Adipocyte (in vitro differentiated cells): Measurements from ENCODE around the gene NEK2.
A peak's percentile ranks its signal among the peaks of the same experiment; 100 is the strongest.
"Not testable (repeated sequence)": the region's sequence is repeated elsewhere in the genome, so short reads cannot be mapped to it uniquely, and the experiment has no call there.

Source experiments
- DNase-seq: peaks from one replicate; pipeline ENCODE4 v3.0.0-alpha.2; 2015; ENCODE audit warnings: low read depth
- H3K27me3 ChIP-seq: replicated peaks from 2 replicates; pipeline ENCODE4 v1.7.0; 2013; ENCODE audit warnings: mild to moderate bottlenecking, low read length, moderate library complexity; ENCODE audit not compliant: control insufficient read depth, insufficient read depth
- H3K36me3 ChIP-seq: 2 replicates; pipeline ENCODE4 v1.7.0; 2013; ENCODE audit warnings: low read length, mild to moderate bottlenecking, moderate library complexity; ENCODE audit not compliant: control insufficient read depth, insufficient read depth, severe bottlenecking
- H3K4me1 ChIP-seq: 2 replicates; pipeline ENCODE4 v1.7.0; 2013; ENCODE audit warnings: mild to moderate bottlenecking, low read length, moderate library complexity; ENCODE audit not compliant: control insufficient read depth, insufficient read depth
- H3K4me3 ChIP-seq: 2 replicates; pipeline ENCODE4 v1.7.0; 2013; ENCODE audit warnings: mild to moderate bottlenecking, low read length, moderate library complexity
- H3K9ac ChIP-seq: 2 replicates; pipeline ENCODE4 v1.7.0; 2013; ENCODE audit warnings: mild to moderate bottlenecking, low read length, moderate library complexity
- H3K9me3 ChIP-seq: 2 replicates; pipeline ENCODE4 v1.7.0; 2013; ENCODE audit warnings: mild to moderate bottlenecking, low read length, moderate library complexity; ENCODE audit not compliant: control insufficient read depth

Gene NEK2

GRCh38 chr1:211688421-211688820, 13.0 kb upstream of the NEK2 start:
- H3K4me1 ChIP-seq, result no peaks in the 10 kb centered on the region
- no peak overlapping the region for H3K4me3 ChIP-seq
- peaks cover 17% of the 10 kb centered on the region for H3K27me3 ChIP-seq
- no peaks in the 10 kb centered on the region for H3K36me3 ChIP-seq
- DNase-seq, result no peak
- no peak overlapping the region for H3K9ac ChIP-seq
- no peaks in the 10 kb centered on the region for H3K9me3 ChIP-seq

- Histone ChIP-seq H3K4me1 (no peaks in the 10 kb centered on the region), H3K9ac (no peak overlapping the region), H3K4me3 (no peak overlapping the region), H3K9me3 (no peaks in the 10 kb centered on the region), H3K27me3 (peaks cover 21% of the 10 kb centered on the region), H3K36me3 (no peaks in the 10 kb centered on the region)
- no peak for DNase-seq
These were observed 12.2 kb upstream of the NEK2 start for GRCh38 chr1:211687462-211688215.

GRCh38 chr1:211685823-211686222, 10.4 kb upstream of the NEK2 start:
- Histone ChIP-seq H3K4me3 (no peak overlapping the region), H3K27me3 (peaks cover 21% of the 10 kb centered on the region)
- DNase-seq, result no peak

GRCh38 chr1:211684791-211685190, 9.4 kb upstream of the NEK2 start:
- H3K27me3 ChIP-seq, result peaks cover 21% of the 10 kb centered on the region
- no peaks in the 10 kb centered on the region for H3K36me3 ChIP-seq
- peak; percentile 60 for DNase-seq
- no peaks in the 10 kb centered on the region for H3K4me1 ChIP-seq
- no peak overlapping the region for H3K9ac ChIP-seq
- H3K9me3 ChIP-seq, result no peaks in the 10 kb centered on the region
- H3K4me3 ChIP-seq, result no peak overlapping the region

More at GRCh38 chr1:211685823-211686222, 10.4 kb upstream of the NEK2 start:
- Histone ChIP-seq H3K9ac (no peak overlapping the region), H3K36me3 (no peaks in the 10 kb centered on the region), H3K9me3 (no peaks in the 10 kb centered on the region), H3K4me1 (no peaks in the 10 kb centered on the region)

GRCh38 chr1:211684331-211684730, 8.9 kb upstream of the NEK2 start:
- no peaks in the 10 kb centered on the region for H3K36me3 ChIP-seq
- H3K9ac ChIP-seq, result no peak overlapping the region
- H3K4me3 ChIP-seq, result no peak overlapping the region
- peaks cover 21% of the 10 kb centered on the region for H3K27me3 ChIP-seq
- DNase-seq, result no peak
- no peaks in the 10 kb centered on the region for H3K9me3 ChIP-seq
- no peaks in the 10 kb centered on the region for H3K4me1 ChIP-seq

- Histone ChIP-seq H3K4me1 (no peaks in the 10 kb centered on the region), H3K27me3 (peaks cover 21% of the 10 kb centered on the region), H3K9me3 (no peaks in the 10 kb centered on the region), H3K36me3 (no peaks in the 10 kb centered on the region), H3K4me3 (no peak overlapping the region), H3K9ac (no peak overlapping the region)
- no peak for DNase-seq
These were observed 8.2 kb upstream of the NEK2 start for GRCh38 chr1:211683396-211684297.

GRCh38 chr1:211682186-211682585, 6.8 kb upstream of the NEK2 start:
- H3K9ac ChIP-seq, H3K9me3 ChIP-seq, H3K4me3 ChIP-seq, H3K4me1 ChIP-seq, DNase-seq, H3K36me3 ChIP-seq: not testable (repeated sequence)
- peaks cover 21% of the 10 kb centered on the region for H3K27me3 ChIP-seq

- Histone ChIP-seq H3K9me3 (no peaks in the 10 kb centered on the region), H3K27me3 (peaks cover 12% of the 10 kb centered on the region), H3K9ac (peak overlapping the region; percentile 6), H3K4me3 (no peak overlapping the region), H3K4me1 (no peaks in the 10 kb centered on the region), H3K36me3 (no peaks in the 10 kb centered on the region)
- peak; percentile 94 for DNase-seq
These were observed 5.4 kb upstream of the NEK2 start for GRCh38 chr1:211680752-211681327.

- H3K4me1 ChIP-seq, result peaks cover 4% of the 10 kb centered on the region
- no peaks in the 10 kb centered on the region for H3K36me3 ChIP-seq
- H3K4me3 ChIP-seq, result no peak overlapping the region
- no peak for DNase-seq
- H3K9me3 ChIP-seq, result no peaks in the 10 kb centered on the region
- no peak overlapping the region for H3K9ac ChIP-seq
- H3K27me3 ChIP-seq, result no peaks in the 10 kb centered on the region
These were observed 2.2 kb upstream of the NEK2 start for GRCh38 chr1:211677659-211678058.

- no peak for DNase-seq
These were observed 1.3 kb upstream of the NEK2 start for GRCh38 chr1:211676761-211677160.

GRCh38 chr1:211676106-211676583, 724 bp upstream of the NEK2 start:
- H3K4me1 ChIP-seq, result peaks cover 4% of the 10 kb centered on the region
- no peaks in the 10 kb centered on the region for H3K27me3 ChIP-seq
- DNase-seq, result no peak
- H3K36me3 ChIP-seq, result no peaks in the 10 kb centered on the region
- no peaks in the 10 kb centered on the region for H3K9me3 ChIP-seq
- peak overlapping the region; percentile 59 for H3K9ac ChIP-seq
- peak overlapping the region; percentile 94 for H3K4me3 ChIP-seq

More at GRCh38 chr1:211676761-211677160, 1.3 kb upstream of the NEK2 start:
- Histone ChIP-seq H3K27me3 (no peaks in the 10 kb centered on the region), H3K9me3 (no peaks in the 10 kb centered on the region), H3K4me1 (peaks cover 4% of the 10 kb centered on the region), H3K4me3 (no peak overlapping the region), H3K36me3 (no peaks in the 10 kb centered on the region), H3K9ac (no peak overlapping the region)
